Tibial nerve (tissue), 4 donors: ENCODE data around the gene FSD1L.

ENCODE experiments used
- CTCF ChIP-seq, 5 experiments: fragments of 200-600 bp in 3 of 5; fragments of 450-650 bp in 2 of 5; sonication (generic) in 3 of 5; IDR thresholded peaks; one replicate each; pipeline ENCODE4 v1.5.1; 2016 to 2019; ENCODE audit warnings: antibody characterized with exemption in 5 of 5, mild to moderate bottlenecking in 3 of 5, moderate library complexity in 2 of 5
- EP300 ChIP-seq, 2 donors: sonication (generic); formaldehyde crosslinking; IDR thresholded peaks; one replicate each; pipeline ENCODE4 v1.6.1; 2017; ENCODE audit warnings: antibody characterized with exemption in 2 of 2, mild to moderate bottlenecking in 1 of 2

DNA sequence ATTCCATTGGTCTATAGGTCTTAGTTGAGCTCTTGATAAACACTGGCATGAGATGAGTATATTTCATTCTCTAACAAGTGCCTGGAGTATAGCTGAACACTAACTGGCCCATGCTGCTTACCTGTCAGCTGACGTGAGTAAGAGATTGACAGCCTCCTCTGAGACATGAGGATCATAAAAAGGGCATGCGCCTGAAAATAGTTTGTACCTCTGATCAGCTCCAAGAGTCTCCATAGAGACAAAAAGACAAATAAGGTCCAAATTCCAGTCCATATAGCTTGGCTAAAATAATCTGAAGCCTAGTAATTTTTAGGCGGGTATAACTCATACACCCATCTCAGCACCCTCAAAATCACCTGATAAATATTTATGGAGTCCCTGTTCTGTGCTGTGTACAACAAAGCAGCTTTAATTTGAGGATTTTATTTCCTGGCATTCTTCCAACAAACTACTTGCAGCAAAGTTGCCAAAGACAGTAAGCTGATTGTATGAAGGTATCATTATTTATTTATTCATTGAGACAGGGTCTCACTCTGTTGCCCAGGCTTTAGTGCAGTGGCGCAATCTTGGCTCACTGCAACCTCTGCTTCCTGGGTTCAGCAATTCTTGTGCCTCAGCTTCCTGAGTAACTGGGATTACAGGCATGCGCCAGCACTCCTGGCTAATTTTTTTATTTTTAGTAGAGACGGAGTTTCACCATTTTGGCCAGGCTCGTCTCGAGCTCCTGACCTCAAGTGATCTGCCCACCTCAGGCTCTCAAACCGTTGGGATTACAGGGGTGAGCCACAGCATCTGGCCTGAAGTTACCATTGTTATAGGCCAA, 16.2 kb upstream of the FSD1L start:
- TF ChIP-seq CTCF (IDR thresholded peaks at IDR 0.05) (no peak), EP300 (IDR thresholded peaks at IDR 0.05) (no peak)
